GM10266 (cell line): ENCODE data around the gene LHPP.

Experiments
- DNase-seq: peaks from one replicate; pipeline ENCODE4 v3.0.0; 2012; ENCODE audit errors: extremely low spot score
- CTCF ChIP-seq: IDR thresholded peaks from 2 replicates; pipeline ENCODE4 v1.5.1; 2012; ENCODE audit warnings: mild to moderate bottlenecking, low read depth; ENCODE audit not compliant: control insufficient read depth, insufficient read depth; ENCODE audit errors: missing control alignments

Gene LHPP

GRCh38 chr10:124527874-124528395 is 66.3 kb downstream of the LHPP start:
- no peak for TF ChIP-seq CTCF
- no peak for DNase-seq

- no peak for DNase-seq
- TF ChIP-seq CTCF, result peak; percentile 4
Measured at GRCh38 chr10:124529661-124530214, 68.1 kb downstream of the LHPP start.

- DNase-seq, result peak; percentile 89
Measured at GRCh38 chr10:124530215-124530665, 68.6 kb downstream of the LHPP start.

GRCh38 chr10:124530816-124531215 is 69.2 kb downstream of the LHPP start:
- no peak for DNase-seq
- no peak for TF ChIP-seq CTCF

More at GRCh38 chr10:124530215-124530665, 68.6 kb downstream of the LHPP start:
- peak; percentile 99 for TF ChIP-seq CTCF

- DNase-seq, result no peak
- no peak for TF ChIP-seq CTCF
Measured at GRCh38 chr10:124532106-124532641, 70.6 kb downstream of the LHPP start.

GRCh38 chr10:124532788-124533187 is 71.2 kb downstream of the LHPP start:
- no peak for TF ChIP-seq CTCF
- DNase-seq, result no peak

- TF ChIP-seq CTCF, result no peak
- no peak for DNase-seq
Measured at GRCh38 chr10:124533266-124533665, 71.6 kb downstream of the LHPP start.
